Fibroblast of lung (primary cell): ENCODE measurements around the gene SRL.

Experiments used
- CTCF ChIP-seq, 2 donors: IDR thresholded peaks in 1 of 2; conservative IDR thresholded peaks in 1 of 2; 1 replicate in 1 of 2; 2 replicates in 1 of 2; pipeline ENCODE4 v1.5.1; 2011 to 2012; ENCODE audit warnings: low read length in 2 of 2, control low read depth in 1 of 2, inconsistent platforms in 1 of 2, low read depth in 1 of 2, mild to moderate bottlenecking in 1 of 2
- EZH2 ChIP-seq: IDR thresholded peaks from 2 replicates; pipeline ENCODE4 v1.5.1; 2012; ENCODE audit warnings: low read length, control low read depth, mild to moderate bottlenecking; ENCODE audit errors: missing control alignments

GRCh38 chr16:4179763-4180260 lies 62.1 kb downstream of the SRL start:
- TF ChIP-seq CTCF (conservative IDR thresholded peaks at IDR 0.05 in 1 of 2, IDR thresholded peaks at IDR 0.05 in 1 of 2; ENCODE audit: low read depth in 1 of 2, low read length in 2 of 2) (no peak), EZH2 (no peak)
